ENCODE results near the gene SBSN. TPM values are rescaled to one million over a fixed set of nuclear protein-coding genes. Genes with fewer than 3 reads are reported as not detected.

SBSN gene
- total RNA-seq, 4 donors from 2014 or later = 1.0 to 13.4 (median 1.2) TPM; not detected in 1

- TF ChIP-seq EP300 (IDR thresholded peaks at IDR 0.05) (no peak), POLR2A (IDR thresholded peaks at IDR 0.05) (no peak), CTCF (IDR thresholded peaks at IDR 0.05) (no peak), POLR2AphosphoS5 (IDR thresholded peaks at IDR 0.05) (no peak)
- peaks cover 0 to 15% (median 0%) of the 10 kb centered on the region in 3 donors for H3K4me1 ChIP-seq
- H3K27ac ChIP-seq = no peak overlapping the region
- H3K9me3 ChIP-seq = no peaks in the 10 kb centered on the region
- peaks cover 60% of the 10 kb centered on the region for H3K27me3 ChIP-seq
- H3K36me3 ChIP-seq = no peaks in the 10 kb centered on the region
- WGBS, 2 donors (ENCODE audit: low coverage in 1 of 2) = 62 to 84% methylated on average over 8 to 9 of the region's 11 CpGs
- ATAC-seq = no peak
- H3K4me3 ChIP-seq = no peak overlapping the region
Measured at GRCh38 chr19:35507561-35507960, 20.6 kb downstream of the SBSN start.

GRCh38 chr19:35506011-35506410, 22.1 kb downstream of the SBSN start:
- no peak overlapping the region for H3K4me3 ChIP-seq
- H3K36me3 ChIP-seq = no peaks in the 10 kb centered on the region
- ATAC-seq = no peak
- H3K27ac ChIP-seq = no peak overlapping the region
- peaks cover 55% of the 10 kb centered on the region for H3K27me3 ChIP-seq
- H3K4me1 ChIP-seq = peaks cover 0 to 15% (median 0%) of the 10 kb centered on the region in 3 donors
- no peaks in the 10 kb centered on the region for H3K9me3 ChIP-seq
- 76 to 89% methylated on average over 5 to 7 of the region's 7 CpGs for WGBS, 2 donors (ENCODE audit: low coverage in 1 of 2)
- TF ChIP-seq POLR2AphosphoS5 (IDR thresholded peaks at IDR 0.05) (no peak), CTCF (IDR thresholded peaks at IDR 0.05) (no peak), POLR2A (IDR thresholded peaks at IDR 0.05) (no peak), EP300 (IDR thresholded peaks at IDR 0.05) (no peak)

GRCh38 chr19:35502751-35503150, 25.4 kb downstream of the SBSN start:
- no peak for TF ChIP-seq POLR2AphosphoS5 (IDR thresholded peaks at IDR 0.05)
- no peak for TF ChIP-seq EP300 (IDR thresholded peaks at IDR 0.05)
- TF ChIP-seq POLR2A (IDR thresholded peaks at IDR 0.05) = no peak
- TF ChIP-seq CTCF (IDR thresholded peaks at IDR 0.05) = no peak
- no peaks in the 10 kb centered on the region for H3K4me1 ChIP-seq
- no peak overlapping the region for H3K27ac ChIP-seq
- no peak overlapping the region for H3K4me3 ChIP-seq
- peaks cover 29% of the 10 kb centered on the region for H3K27me3 ChIP-seq
- 82 to 100% methylated on average over 1 to 4 of the region's 4 CpGs for WGBS, 2 donors (ENCODE audit: low coverage in 1 of 2)
- no peak for ATAC-seq
- H3K9me3 ChIP-seq = no peaks in the 10 kb centered on the region
- no peaks in the 10 kb centered on the region for H3K36me3 ChIP-seq

- ATAC-seq = no peak
- H3K4me1 ChIP-seq = no peaks in the 10 kb centered on the region
- WGBS, 2 donors (ENCODE audit: low coverage in 1 of 2) = 81 to 100% methylated on average over 3 of the region's 15 CpGs
Measured at GRCh38 chr19:35501684-35502083, 26.4 kb downstream of the SBSN start.

More at GRCh38 chr19:35501684-35502083, 26.4 kb downstream of the SBSN start:
- TF ChIP-seq CTCF (IDR thresholded peaks at IDR 0.05) = no peak
- no peak for TF ChIP-seq POLR2A (IDR thresholded peaks at IDR 0.05)
- TF ChIP-seq EP300 (IDR thresholded peaks at IDR 0.05) = no peak
- no peak for TF ChIP-seq POLR2AphosphoS5 (IDR thresholded peaks at IDR 0.05)
- Histone ChIP-seq H3K36me3 (no peaks in the 10 kb centered on the region), H3K27me3 (peaks cover 20% of the 10 kb centered on the region), H3K27ac (no peak overlapping the region), H3K4me3 (no peak overlapping the region), H3K9me3 (no peaks in the 10 kb centered on the region)

Measured in gastroesophageal sphincter (tissue), 4 donors.